Breast epithelium (tissue), 3 donors: ENCODE results near the gene AKR1B1.

Experiments
- CTCF ChIP-seq, 3 donors: fragments of 450-650 bp; IDR thresholded peaks; one replicate each; pipeline ENCODE4 v1.5.1; 2016 to 2017; ENCODE audit warnings: antibody characterized with exemption in 3 of 3, mild to moderate bottlenecking in 3 of 3, moderate library complexity in 3 of 3
- POLR2A ChIP-seq: fragments of 450-650 bp; IDR thresholded peaks from one replicate; pipeline ENCODE4 v1.6.1; 2016; ENCODE audit warnings: antibody characterized with exemption, mild to moderate bottlenecking, moderate library complexity
- POLR2AphosphoS5 ChIP-seq, 3 donors: sonication (generic); formaldehyde crosslinking; IDR thresholded peaks; one replicate each; pipeline ENCODE4 v1.6.1; 2017; ENCODE audit warnings: antibody characterized with exemption in 3 of 3

GRCh38 chr7:134444961-134445315 is 14.0 kb downstream of the AKR1B1 start:
- no peak for TF ChIP-seq CTCF (IDR thresholded peaks at IDR 0.05)
- no peak for TF ChIP-seq POLR2AphosphoS5 (IDR thresholded peaks at IDR 0.05)
- no peak for TF ChIP-seq POLR2A
